OCI-M1 (cell line): Measurements from ENCODE around the gene BPIFB4.
A peak's percentile ranks its signal among the peaks of the same experiment; 100 is the strongest.
"Not testable (repeated sequence)": the region's sequence is repeated elsewhere in the genome, so short reads cannot be mapped to it uniquely, and the experiment has no call there.

Experiments
- DNase-seq: peaks from one replicate; lab custom pipeline; 2025; lab: John Stamatoyannopoulos, UW

The BPIFB4 gene

DNA sequence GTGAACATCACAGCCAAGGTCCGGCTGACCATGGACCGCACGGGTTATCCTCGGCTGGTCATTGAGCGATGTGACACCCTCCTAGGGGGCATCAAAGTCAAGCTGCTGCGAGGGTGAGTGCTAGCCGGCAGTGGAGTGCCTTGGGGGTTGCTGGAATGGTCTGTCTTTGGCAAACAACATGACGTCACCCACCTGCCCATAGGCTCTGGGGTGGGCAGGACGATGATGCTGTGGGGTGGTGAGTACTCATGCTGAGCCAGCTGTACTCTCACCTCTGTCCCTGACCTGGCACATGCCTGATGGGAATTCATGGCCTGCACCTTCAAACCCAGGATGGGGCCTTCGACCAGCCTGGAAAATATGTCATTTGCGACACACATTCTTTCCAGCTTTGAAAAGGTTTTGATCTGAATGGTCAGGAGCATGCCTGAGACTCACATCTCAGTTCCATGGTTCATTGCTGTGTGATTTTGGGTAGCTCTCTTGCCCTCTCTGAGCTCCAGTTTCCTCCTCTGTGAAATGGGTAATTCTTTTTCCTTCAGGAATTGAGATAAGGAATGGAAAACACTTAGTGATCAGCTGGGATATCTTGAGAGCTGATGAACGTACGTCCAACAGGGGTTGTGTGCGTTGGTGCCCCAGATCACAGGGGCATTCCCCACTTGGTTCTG lies 6.7 kb downstream of the BPIFB4 start:
- no peak for DNase-seq

DNA sequence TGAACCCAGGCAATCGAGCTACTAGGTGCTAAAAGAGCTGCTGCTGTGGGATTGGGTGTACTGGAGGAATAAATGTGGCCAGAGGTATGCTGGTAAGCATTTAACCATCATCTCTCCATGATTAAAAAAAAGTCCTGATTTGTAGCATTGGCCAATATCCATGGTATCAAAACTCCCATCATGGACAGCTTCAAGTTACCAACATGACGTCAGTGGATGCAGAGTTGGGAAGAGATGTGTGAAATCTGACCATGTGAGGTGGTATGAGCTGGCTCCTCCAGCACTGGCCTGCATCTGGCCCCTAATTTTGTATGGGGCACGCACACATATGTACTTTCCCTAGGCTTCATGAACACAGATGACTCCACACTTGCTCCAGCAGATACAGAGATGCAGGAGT lies 11.7 kb downstream of the BPIFB4 start:
- DNase-seq, result no peak

DNA sequence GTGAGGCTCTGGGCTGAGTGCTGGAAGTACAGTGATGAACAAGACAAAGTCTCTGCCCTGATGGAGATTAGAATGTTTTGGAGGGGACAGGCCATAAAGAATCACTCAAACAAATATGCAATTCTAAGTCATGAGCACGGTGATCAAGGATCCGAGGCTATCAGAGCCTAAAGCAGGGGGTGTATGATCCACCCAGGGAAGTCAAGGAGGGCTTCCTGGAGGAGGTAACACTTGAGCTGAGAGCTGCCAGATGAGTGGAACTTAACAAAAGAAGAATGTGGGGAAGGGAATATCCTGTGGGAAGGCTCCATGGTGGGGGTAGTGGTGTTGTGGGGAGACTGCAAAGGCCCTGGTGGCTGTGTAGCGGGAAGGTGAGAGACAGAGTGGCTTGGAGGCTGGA lies 12.2 kb downstream of the BPIFB4 start:
- no peak for DNase-seq

DNA sequence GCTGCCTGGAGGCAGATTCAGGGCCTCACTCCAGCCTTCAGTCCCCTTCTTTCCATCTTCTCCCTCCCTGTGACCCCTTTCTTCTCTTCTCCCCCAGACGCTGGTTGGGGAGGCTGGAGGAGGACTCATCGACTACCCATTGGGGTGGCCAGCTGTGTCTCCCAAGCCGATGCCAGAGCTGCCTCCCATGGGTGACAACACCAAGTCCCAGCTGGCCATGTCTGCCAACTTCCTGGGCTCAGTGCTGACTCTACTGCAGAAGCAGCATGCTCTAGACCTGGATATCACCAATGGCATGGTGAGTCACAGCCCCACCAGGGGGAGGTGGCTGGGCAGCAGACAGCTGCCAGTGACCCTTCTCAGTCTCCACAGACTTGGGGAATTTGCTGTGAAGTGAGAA lies 12.9 kb downstream of the BPIFB4 start:
- no peak for DNase-seq

DNA sequence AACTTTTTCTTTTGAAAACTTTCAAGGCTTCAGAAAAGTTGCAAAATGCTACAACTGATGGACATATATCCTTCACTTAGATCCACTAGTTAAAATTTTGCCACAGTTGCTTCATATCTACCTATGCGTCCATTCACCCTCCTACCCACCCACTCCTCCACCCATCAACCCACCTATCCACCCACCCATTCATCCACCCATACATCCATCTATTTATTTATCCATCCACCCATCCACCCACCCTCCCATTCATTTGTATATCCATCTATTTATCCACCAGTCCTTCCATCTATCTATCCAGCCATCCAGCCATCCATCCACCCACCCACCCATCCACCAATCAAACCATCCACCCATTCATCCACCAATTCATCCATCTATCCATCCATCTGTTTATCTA lies 13.6 kb downstream of the BPIFB4 start:
- DNase-seq, result no peak

DNA sequence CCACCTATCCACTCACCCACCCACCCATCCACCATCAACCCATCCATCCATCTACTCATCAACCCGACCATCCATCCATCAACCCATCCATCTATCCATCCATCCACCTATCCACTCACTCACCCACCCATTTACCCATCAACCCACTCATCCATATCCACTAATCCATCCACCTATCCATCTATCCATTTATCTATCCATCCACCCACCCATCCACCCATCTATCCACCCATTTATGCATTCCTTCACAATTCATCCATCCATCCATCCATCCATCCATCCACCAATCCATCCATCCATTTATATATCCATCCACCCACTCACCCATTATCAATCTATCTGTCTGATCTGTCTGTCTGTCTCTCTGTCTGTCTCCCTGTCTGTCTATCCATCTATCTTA lies 14.1 kb downstream of the BPIFB4 start:
- no peak for DNase-seq

DNA sequence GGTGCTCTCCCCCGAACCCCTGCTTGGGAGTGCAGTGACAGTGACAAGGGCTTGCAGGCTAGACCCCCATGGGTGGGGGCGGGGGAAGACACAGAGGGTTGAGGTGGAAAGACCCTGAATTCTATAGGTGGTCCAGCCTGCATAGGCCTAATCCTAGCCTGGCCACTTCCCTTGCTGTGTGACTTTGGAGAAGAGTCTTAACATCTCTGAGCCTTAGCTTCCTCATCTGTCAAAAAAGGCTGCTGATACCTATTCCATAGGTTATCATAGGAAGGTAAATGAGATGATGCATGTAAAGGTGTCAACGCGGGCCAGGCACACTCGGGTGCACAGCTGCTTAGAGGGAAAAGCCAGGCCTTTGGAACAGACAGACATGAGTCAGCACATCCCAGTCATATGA lies 15.8 kb downstream of the BPIFB4 start:
- DNase-seq, result no peak

DNA sequence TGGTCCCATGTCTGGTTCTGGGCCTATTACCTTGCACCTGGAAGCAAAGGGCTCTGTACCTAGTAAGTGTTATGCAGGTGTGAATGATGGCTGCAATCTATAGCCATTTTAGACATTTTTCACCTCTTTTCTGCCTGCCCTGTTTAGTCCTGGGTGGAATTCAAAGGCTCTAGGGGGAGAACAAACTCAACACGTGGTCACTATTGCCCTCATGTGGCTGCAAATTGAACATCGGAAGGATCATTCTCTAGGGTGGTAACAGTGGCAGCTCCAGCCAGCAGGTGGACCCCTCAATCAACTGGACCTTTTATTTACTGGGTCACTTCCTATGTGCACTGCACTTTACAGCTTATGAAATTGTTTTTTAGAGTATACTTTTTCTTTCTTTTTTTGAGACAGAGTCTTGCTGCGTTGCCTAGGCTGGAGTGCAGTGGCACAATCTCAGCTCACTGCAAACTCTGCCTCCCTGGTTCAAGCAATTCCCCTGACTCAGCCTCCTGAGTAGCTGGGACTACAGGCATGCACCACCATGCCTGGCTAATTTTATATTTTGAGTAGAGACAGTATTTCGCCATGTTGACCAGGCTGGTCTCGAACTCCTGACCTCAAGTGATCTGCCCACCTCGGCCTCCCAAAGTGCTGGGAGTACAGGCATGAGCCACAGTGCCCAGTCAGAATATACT lies 16.6 kb downstream of the BPIFB4 start:
- DNase-seq, result peak; percentile 86

DNA sequence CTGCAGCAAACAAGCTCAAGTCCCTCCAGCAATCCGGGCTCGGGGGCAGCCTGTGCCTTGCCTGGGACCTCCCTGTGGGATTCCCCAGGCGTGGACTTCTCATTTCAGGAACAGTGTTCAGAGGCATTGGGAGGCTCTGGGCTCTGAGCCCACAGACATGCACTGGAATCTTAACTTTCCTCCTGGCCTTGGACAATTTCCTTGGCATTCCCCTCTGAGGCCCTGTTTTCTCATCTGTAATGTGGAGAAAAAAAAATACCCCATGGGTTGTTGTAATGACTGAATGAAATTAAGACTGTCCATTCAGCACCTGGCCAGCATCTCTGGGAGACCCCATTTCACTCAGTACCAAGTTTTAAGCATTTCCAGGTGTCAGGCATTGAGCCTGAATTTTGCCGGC lies 17.6 kb downstream of the BPIFB4 start:
- DNase-seq, result no peak

DNA sequence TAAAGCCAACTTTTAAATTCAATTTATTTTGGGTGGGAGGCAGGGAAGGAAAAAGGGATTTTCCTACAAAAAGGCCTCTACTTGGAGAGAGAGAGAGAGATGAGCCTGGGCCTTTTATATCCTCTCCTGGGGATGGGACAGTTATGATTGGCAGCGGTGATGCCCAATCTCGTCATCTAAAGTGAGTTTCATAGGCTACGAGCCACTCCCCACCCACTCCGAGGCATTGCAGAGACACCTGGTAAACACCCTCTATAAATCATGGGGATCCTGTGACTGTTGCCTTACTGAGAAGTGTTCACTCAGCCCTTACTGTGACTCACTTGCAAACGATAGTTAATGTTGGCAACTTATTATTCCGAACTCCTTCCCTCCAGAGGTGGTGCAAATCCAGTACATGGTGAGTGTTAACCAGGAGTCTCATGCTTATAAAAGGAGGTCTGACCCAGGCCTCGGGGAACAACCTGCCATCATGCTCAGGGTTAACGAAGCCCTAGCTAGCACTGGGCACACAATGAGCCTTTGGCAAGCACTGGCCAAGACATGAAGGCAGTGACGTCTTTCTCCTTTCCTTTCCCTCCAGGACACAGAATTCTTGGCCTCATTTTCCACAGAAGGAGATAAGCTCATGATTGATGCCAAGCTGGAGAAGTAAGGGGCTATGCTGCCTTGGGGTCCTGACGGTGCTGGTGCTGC lies 20.5 kb downstream of the BPIFB4 start:
- no peak for DNase-seq

DNA sequence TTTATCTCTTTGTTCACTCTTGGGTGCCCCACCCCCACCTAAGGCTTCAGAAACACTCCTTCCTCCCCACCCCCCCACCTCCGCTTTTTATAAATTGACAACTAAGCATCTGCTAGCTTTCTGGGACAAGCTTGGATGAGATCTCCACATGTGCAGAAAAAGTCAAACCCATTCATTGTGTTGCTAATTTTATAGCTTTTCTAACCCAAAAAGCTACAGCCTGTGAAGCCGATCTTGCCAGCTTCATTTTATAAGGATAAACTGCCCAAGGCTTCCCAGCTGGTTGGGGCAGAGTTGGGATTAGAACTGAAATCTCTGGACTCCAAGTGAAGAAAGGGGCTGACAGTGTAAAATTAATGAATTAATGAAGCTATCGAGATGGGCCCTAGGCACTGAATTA lies 24.1 kb downstream of the BPIFB4 start:
- DNase-seq, result no peak

DNA sequence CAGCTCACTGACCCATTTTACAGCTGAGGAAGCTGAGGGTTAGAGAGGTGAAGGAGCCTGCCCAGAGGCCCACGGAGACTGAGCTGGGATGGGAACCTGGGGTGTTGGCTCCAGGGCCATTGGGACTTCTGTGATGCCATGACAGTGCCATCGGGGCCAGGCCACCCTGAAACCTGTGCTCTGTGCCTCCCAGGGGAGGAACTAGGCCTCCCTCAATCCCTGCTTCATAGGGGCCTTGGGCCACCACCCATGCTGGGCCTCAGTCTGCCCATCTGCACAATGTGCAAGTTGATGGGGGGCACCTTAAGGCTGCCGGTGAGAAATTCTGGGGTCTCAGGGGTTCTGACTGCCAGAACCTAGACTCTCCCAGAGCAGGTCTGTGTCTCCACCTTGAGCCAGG lies 24.9 kb downstream of the BPIFB4 start:
- DNase-seq, result no peak

DNA sequence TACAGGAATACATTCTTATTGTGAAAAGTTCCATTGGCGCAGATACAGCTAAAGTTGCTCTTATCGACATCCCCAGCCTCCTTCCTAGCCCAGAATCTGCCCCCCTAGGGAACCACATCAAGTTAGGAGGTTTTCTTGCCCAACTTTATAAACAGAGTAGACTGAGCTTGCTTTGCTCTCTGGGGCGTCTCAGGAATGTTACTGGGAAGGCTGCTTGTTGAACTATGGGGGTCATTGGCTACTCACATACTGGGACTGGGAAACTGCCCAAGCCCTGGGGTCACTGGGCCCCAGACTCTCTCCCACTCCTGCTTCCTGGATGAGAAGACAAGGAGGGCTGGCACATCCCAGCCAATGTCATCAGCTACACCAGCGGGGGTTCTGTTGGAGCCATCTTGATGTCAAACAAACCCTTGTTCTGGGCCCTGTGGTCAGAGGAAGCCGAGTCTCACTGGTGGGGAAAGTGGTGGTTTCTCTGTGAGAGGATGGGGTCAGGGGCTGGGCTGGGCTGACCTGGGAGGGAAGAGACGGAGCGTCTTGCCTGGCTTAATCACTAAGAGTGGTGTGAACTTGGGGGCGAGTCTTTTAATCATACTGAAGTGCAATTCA lies 26.0 kb downstream of the BPIFB4 start:
- DNase-seq, result no peak

DNA sequence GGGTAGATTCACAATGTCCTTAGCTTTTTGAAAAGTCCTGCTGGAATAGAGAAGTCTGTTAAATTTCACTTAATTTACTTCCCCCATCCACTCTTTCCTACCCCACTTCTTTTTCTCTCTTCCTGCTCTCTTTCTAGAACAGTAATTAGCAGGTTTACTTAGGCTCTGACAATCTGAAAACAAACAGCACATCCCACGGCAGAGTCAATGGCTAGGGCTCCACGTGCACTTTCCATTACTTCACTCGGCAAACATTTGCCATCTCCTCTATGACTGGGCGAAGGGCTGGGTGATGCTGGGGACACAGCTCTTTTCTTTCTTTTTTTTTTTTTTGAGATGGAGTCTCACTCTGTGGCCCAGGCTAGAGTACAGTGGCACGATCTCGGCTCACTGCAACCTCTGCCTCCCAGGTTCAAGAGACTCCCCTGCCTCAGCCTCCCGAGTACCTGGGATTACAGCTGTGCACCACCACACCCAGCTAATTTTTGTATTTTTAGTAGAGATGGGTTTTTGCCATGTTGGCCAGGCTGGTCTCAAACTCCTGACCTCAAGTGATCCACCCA lies 26.7 kb downstream of the BPIFB4 start:
- not testable (repeated sequence) for DNase-seq

DNA sequence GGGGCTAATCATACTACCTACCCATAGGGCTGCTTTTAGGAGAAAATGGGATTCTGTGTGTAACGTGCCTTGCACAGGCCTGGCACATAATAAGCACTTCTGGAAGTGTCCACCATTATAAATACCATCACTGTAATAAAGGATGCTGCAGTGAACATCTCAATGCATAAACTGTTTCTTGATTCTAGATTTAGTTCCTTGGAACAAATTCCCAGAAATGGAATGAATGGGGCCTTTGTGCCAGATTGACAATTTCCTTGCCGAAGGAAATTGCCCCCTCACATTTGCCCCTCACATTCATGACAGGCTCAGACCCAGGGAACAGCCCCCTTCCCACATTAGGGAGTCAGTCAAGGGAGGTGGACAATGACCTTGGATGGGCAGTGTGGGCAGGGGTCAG lies 29.2 kb downstream of the BPIFB4 start:
- DNase-seq, result no peak

DNA sequence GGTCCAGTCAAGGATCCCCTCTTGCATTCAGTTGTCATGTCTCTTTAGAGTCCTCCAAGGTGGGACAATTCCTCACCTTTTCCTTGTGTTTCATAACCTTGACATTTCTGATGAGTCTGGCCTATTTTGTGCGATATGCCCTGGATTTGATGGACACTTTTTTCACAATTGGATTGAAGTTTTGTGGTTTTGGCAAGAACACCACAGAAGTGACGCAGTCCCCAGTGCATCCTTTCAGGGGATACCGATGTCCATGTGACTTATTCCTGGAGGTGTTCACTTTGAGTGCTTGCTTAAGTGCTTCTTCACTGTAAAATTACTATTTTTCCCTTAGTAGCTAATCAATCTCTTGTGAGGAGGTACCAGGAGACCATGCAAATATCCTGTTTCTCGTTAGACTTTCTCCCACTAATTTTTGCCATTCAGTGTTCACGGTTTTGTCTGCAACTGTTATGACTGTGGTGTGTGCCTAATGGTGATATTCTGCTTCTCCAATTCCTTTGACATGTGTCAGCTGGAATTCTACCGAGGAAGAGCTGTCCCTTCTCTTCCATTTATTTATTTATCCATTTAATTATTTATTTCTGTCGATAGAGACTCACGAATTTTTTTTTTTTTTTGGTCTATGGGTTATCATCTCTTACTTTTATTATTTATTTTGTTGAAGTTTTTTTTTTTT lies 30.8 kb downstream of the BPIFB4 start:
- DNase-seq, result no peak

DNA sequence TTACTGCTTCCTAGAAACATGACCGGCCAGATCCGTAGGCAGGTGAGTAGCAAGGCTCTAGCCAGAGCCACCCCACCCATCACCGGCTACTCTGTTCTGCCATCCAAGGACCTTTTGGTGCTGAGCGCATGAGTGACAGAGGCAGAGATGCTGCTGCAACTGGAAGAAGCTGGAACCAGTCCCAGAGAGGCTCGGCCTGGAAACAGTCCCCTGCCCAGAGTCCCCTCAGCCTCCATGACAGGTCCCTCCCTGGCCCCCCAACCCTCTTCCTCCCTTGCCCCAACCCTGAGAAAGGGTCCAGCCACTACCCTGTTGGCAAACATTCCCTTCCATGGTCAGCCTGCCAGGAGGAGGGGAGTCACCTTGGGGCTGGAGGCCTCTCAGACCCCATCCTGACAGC lies 31.9 kb downstream of the BPIFB4 start:
- DNase-seq, result no peak

DNA sequence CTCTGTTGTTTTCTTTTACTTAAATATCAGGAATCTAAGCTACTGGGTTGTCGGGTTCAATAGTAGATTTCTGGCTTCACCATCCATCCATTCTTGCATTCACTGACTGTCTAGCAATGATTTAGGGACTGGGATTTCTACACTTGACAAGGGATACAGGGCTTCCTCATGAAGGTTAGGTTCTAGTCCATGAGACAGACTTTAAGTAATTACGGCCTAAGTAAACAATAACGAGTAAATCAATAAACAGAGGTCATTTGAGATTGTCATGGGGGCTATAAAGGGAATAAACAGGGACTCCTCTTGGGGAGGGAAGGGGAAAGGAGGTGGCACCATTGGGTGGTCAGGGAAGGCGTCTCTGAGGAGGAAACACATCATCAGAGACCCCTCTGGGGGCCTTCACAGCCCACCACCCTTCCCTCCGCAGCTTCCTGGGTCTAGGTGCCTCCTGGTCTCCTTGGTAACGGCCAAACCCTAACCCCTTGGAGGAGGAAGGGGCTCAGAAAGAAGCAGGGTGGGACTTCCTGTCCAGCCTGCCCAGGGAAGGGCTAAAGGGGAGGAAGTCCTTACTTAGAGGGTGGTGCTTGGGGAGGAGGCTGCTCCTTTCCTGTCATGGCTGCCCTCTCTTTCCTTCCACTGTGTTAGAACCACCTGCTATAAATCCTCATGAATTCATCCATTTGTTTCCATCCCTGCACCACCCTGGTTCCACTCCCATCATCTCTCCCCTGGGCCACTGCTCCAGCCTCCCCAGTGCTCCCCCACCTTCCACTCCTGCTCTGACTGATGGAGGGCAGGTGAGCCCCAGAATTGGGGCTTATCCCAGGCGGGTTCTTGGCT lies 33.3 kb downstream of the BPIFB4 start:
- no peak for DNase-seq

DNA sequence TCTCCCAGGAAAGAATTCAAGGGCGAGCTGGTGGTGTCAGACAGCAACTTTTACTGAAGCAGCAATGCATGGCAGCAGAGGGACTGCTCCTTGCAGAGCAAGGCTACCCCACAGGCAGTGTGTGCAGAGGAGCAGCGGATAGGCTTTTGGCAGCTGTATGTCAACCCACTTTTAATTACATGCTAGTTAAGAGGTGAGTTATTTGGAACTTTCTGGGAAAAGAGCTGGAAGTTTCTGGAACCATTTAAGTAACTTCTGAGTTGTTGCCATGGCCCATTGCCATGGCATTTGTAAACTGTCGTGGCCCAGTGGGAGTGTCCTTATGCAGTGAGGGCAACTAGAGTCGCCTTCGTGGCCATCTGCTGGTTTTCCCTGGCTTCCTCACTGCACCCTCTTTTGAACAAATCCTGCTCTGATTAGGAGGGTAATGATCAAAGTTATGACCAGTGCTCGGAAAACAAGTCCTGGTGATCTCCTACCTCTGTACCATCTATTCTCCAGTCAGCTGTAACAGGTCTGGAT lies 34.0 kb downstream of the BPIFB4 start:
- DNase-seq, result no peak

DNA sequence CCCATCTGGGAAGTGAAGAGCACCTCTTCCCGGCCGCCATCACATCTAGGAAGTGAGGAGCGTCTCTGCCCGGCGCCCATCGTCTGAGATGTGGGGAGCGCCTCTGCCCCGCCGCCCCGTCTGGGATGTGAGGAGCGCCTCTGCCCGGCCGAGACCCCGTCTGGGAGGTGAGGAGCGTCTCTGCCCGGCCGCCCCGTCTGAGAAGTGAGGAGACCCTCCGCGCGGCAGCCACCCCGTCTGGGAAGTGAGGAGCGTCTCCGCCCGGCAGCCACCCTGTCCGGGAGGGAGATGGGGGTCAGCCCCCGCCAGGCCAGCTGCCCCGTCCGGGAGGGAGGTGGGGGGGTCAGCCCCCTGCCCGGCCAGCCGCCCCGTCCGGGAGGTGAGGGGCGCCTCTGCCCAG lies 36.1 kb downstream of the BPIFB4 start:
- not testable (repeated sequence) for DNase-seq
